ENCODE results near the gene TMEM267.
"Not testable (repeated sequence)": the region's sequence is repeated elsewhere in the genome, so short reads cannot be mapped to it uniquely, and the experiment has no call there.

TMEM267 gene

GRCh38 chr5:43482490-43483297 is 971 bp downstream of the TMEM267 start:
- no peak; the same call in 1 of the 2 replicates for TF ChIP-seq GABPA (IDR thresholded peaks at IDR 0.05; ENCODE audit: low read depth)
- TF ChIP-seq POLR2AphosphoS5 (IDR thresholded peaks at IDR 0.05; ENCODE audit: low read depth), result no peak
- no peak for TF ChIP-seq CTCF (IDR thresholded peaks at IDR 0.05; ENCODE audit: insufficient read depth, low read length)
- no peak for TF ChIP-seq SPI1 (IDR thresholded peaks at IDR 0.05; ENCODE audit: borderline replicate concordance, low read depth)
- no peaks in the 10 kb centered on the region for H3K27me3 ChIP-seq (ENCODE audit: insufficient read depth, poor library complexity, severe bottlenecking)
- H3K4me3 ChIP-seq (replicated peaks; ENCODE audit: insufficient read depth, low read length), result peak overlapping the region; percentile 81
- H3K27ac ChIP-seq (replicated peaks), result peak overlapping the region; percentile 98
- no peak for DNase-seq (ENCODE audit: low read depth in 1 of 2, low spot score in 1 of 2)

- Histone ChIP-seq H3K27ac (replicated peaks) (no peak overlapping the region), H3K4me3 (replicated peaks; ENCODE audit: insufficient read depth, low read length) (no peak overlapping the region), H3K27me3 (ENCODE audit: insufficient read depth, poor library complexity, severe bottlenecking) (no peaks in the 10 kb centered on the region)
- no peak for TF ChIP-seq SPI1 (IDR thresholded peaks at IDR 0.05; ENCODE audit: borderline replicate concordance, low read depth)
- TF ChIP-seq REST (IDR thresholded peaks at IDR 0.05; ENCODE audit: insufficient replicate concordance, low read depth), result no peak
- TF ChIP-seq POLR2AphosphoS5 (IDR thresholded peaks at IDR 0.05; ENCODE audit: low read depth), result no peak
- no peak for TF ChIP-seq GABPA (IDR thresholded peaks at IDR 0.05; ENCODE audit: low read depth)
- TF ChIP-seq CTCF (IDR thresholded peaks at IDR 0.05; ENCODE audit: insufficient read depth, low read length), result no peak
- DNase-seq (ENCODE audit: low read depth in 1 of 2, low spot score in 1 of 2), result no peak
These were observed 13.8 kb downstream of the TMEM267 start for GRCh38 chr5:43469671-43470391.

GRCh38 chr5:43467100-43467499 is 16.6 kb downstream of the TMEM267 start:
- Histone ChIP-seq H3K27ac (replicated peaks) (no peak overlapping the region), H3K4me3 (replicated peaks; ENCODE audit: insufficient read depth, low read length) (no peak overlapping the region), H3K27me3 (ENCODE audit: insufficient read depth, poor library complexity, severe bottlenecking) (no peaks in the 10 kb centered on the region)
- no peak for DNase-seq (ENCODE audit: low read depth in 1 of 2, low spot score in 1 of 2)
- TF ChIP-seq SPI1 (IDR thresholded peaks at IDR 0.05; ENCODE audit: borderline replicate concordance, low read depth) (no peak), POLR2AphosphoS5 (IDR thresholded peaks at IDR 0.05; ENCODE audit: low read depth) (no peak)

GRCh38 chr5:43465455-43465854 is 18.2 kb downstream of the TMEM267 start:
- not testable (repeated sequence) for H3K27ac ChIP-seq (replicated peaks); H3K27me3 ChIP-seq (ENCODE audit: insufficient read depth, poor library complexity, severe bottlenecking); H3K4me3 ChIP-seq (replicated peaks; ENCODE audit: insufficient read depth, low read length); DNase-seq (ENCODE audit: low read depth in 1 of 2, low spot score in 1 of 2)

- DNase-seq (ENCODE audit: low read depth in 1 of 2, low spot score in 1 of 2), result no peak
- Histone ChIP-seq H3K27ac (replicated peaks) (no peak overlapping the region), H3K4me3 (replicated peaks; ENCODE audit: insufficient read depth, low read length) (no peak overlapping the region), H3K27me3 (ENCODE audit: insufficient read depth, poor library complexity, severe bottlenecking) (no peaks in the 10 kb centered on the region)
- TF ChIP-seq POLR2AphosphoS5 (IDR thresholded peaks at IDR 0.05; ENCODE audit: low read depth) (no peak), SPI1 (IDR thresholded peaks at IDR 0.05; ENCODE audit: borderline replicate concordance, low read depth) (no peak), GABPA (IDR thresholded peaks at IDR 0.05; ENCODE audit: low read depth) (no peak), CTCF (IDR thresholded peaks at IDR 0.05; ENCODE audit: insufficient read depth, low read length) (no peak)
These were observed 22.6 kb downstream of the TMEM267 start for GRCh38 chr5:43461066-43461465.
